WTC11 (cell line): ENCODE results near the gene SLC44A2. TPM values are rescaled to one million over a fixed set of nuclear protein-coding genes. Genes with fewer than 3 reads are reported as not detected.

ENCODE experiments used
- ATAC-seq: fragments of 200-7000 bp; cut with Tn5 transposase; 2 replicates; pipeline ENCODE4 v1.10.0; 2021; ENCODE audit warnings: mild to moderate bottlenecking, moderate library complexity
- CTCF ChIA-PET: fragments of 300-600 bp; sonication (Branson Sonifier 250); formaldehyde crosslinking; loops from one replicate; lab custom pipeline; 2021; ENCODE audit warnings: antibody characterized with exemption; lab: Charles Lee
- POLR2A ChIA-PET: fragments of 350-600 bp; sonication (Branson Sonifier 250); formaldehyde crosslinking; loops from one replicate; lab custom pipeline; 2021; ENCODE audit warnings: antibody characterized with exemption; lab: Charles Lee
- DNase-seq: peaks from one replicate; pipeline ENCODE4 v3.0.0; 2021; ENCODE audit warnings: low spot score
- H3K27ac Mint-ChIP-seq: 2 replicates; pipeline ENCODE4 v1.8.0; 2021; ENCODE audit warnings: mixed read lengths
- H3K27me3 Mint-ChIP-seq: 2 replicates; pipeline ENCODE4 v1.8.0; 2021; ENCODE audit warnings: low read depth, mild to moderate bottlenecking, moderate library complexity, mixed read lengths
- H3K36me3 Mint-ChIP-seq: 2 replicates; pipeline ENCODE4 v1.8.0; 2021; ENCODE audit warnings: mixed read lengths
- H3K4me1 Mint-ChIP-seq: 2 replicates; pipeline ENCODE4 v1.8.0; 2022; ENCODE audit warnings: mixed read lengths
- H3K4me3 Mint-ChIP-seq: 2 replicates; pipeline ENCODE4 v1.8.0; 2021; ENCODE audit warnings: mild to moderate bottlenecking, moderate library complexity, mixed read lengths
- H3K9me3 Mint-ChIP-seq: 2 replicates; pipeline ENCODE4 v1.8.0; 2021; ENCODE audit warnings: mixed read lengths
- ATF2 ChIP-seq: sonication (generic); formaldehyde crosslinking; IDR thresholded peaks from 2 replicates; pipeline ENCODE4 v1.8.1; 2022; ENCODE audit warnings: low read depth, missing genetic modification reagents, borderline replicate concordance
- CDX4 ChIP-seq: fragments of 250-450 bp; sonication (Bioruptor Pico); IDR thresholded peaks from 2 replicates; pipeline ENCODE4 v1.9.0; 2021; ENCODE audit warnings: moderate library complexity, mild to moderate bottlenecking, inconsistent platforms, borderline replicate concordance
- CREM ChIP-seq: sonication (generic); formaldehyde crosslinking; IDR thresholded peaks from 2 replicates; pipeline ENCODE4 v1.8.1; 2022; ENCODE audit warnings: mild to moderate bottlenecking, missing genetic modification reagents, moderate library complexity
- E2F5 ChIP-seq: sonication (generic); formaldehyde crosslinking; IDR thresholded peaks from 2 replicates; pipeline ENCODE4 v1.8.1; 2022; ENCODE audit warnings: mild to moderate bottlenecking, moderate library complexity, missing genetic modification reagents
- EMX1 ChIP-seq: fragments of 250-450 bp; sonication (Bioruptor Pico); IDR thresholded peaks from 2 replicates; pipeline ENCODE4 v1.8.0; 2021; ENCODE audit warnings: mild to moderate bottlenecking
- ERG ChIP-seq: fragments of 250-450 bp; sonication (Bioruptor Pico); IDR thresholded peaks from 2 replicates; pipeline ENCODE4 v1.8.0; 2021; ENCODE audit warnings: mild to moderate bottlenecking
- HMGXB4 ChIP-seq: sonication (generic); formaldehyde crosslinking; IDR thresholded peaks from 2 replicates; pipeline ENCODE4 v1.8.1; 2023; ENCODE audit warnings: mild to moderate bottlenecking, moderate library complexity, missing genetic modification reagents
- MLX ChIP-seq: sonication (generic); formaldehyde crosslinking; IDR thresholded peaks from 2 replicates; pipeline ENCODE4 v1.8.1; 2023; ENCODE audit warnings: mild to moderate bottlenecking, missing genetic modification reagents, moderate library complexity
- MXD4 ChIP-seq: fragments of 250-450 bp; sonication (Bioruptor Pico); IDR thresholded peaks from 2 replicates; pipeline ENCODE4 v1.8.0; 2021; ENCODE audit warnings: mild to moderate bottlenecking, moderate library complexity, borderline replicate concordance
- PRDM15 ChIP-seq: sonication (generic); formaldehyde crosslinking; IDR thresholded peaks from 2 replicates; pipeline ENCODE4 v1.8.0; 2022; ENCODE audit warnings: missing genetic modification reagents
- PRRX2 ChIP-seq: fragments of 250-450 bp; sonication (Bioruptor Pico); IDR thresholded peaks from 2 replicates; pipeline ENCODE4 v1.8.0; 2021; ENCODE audit warnings: mild to moderate bottlenecking
- SOX15 ChIP-seq: fragments of 250-450 bp; sonication (Bioruptor Pico); IDR thresholded peaks from 2 replicates; pipeline ENCODE4 v1.9.0; 2021; ENCODE audit warnings: mild to moderate bottlenecking
- STAT6 ChIP-seq: sonication (generic); formaldehyde crosslinking; conservative IDR thresholded peaks from 2 replicates; pipeline ENCODE4 v1.8.1; 2023; ENCODE audit warnings: mild to moderate bottlenecking, low read depth, missing genetic modification reagents, moderate library complexity
- USF2 ChIP-seq: sonication (generic); formaldehyde crosslinking; IDR thresholded peaks from 2 replicates; pipeline ENCODE4 v1.8.1; 2023; ENCODE audit warnings: mild to moderate bottlenecking, missing genetic modification reagents, moderate library complexity
- ZNF232 ChIP-seq: sonication (generic); formaldehyde crosslinking; IDR thresholded peaks from 2 replicates; pipeline ENCODE4 v1.8.0; 2022; ENCODE audit warnings: mild to moderate bottlenecking, missing genetic modification reagents
- total RNA-seq: library from RNA; stranded (reverse); gene quantifications from 3 replicates; pipeline ENCODE4 v1.2.3, GENCODE V29; 2021

SLC44A2 gene
- total RNA-seq, 1 experiment from 2014 or later = 109 TPM

GRCh38 chr19:10603084-10603872 lies 22.1 kb upstream of the SLC44A2 start:
- peaks cover 6% of the 10 kb centered on the region for H3K9me3 Mint-ChIP-seq
- peaks cover 5% of the 10 kb centered on the region; the same call in 1 of the 2 replicates for H3K36me3 Mint-ChIP-seq
- CTCF ChIA-PET = interaction anchor here (0.8 to 3.4 kb wide), 7 partner anchors 22 to 98 kb away, joined by 3 to 46 read pairs (median 5); partner anchors contain the start of gene SLC44A2
- TF ChIP-seq MLX (CRISPR knock-in tag) (no peak), USF2 (peak; percentile 27; the same call in 1 of the 2 replicates)
- TF ChIP-seq, all 79 proteins: peak for 1
- H3K4me3 Mint-ChIP-seq = peak overlapping the region; percentile 84
- peaks cover 18% of the 10 kb centered on the region for H3K27me3 Mint-ChIP-seq
- H3K27ac Mint-ChIP-seq = no peak overlapping the region
- peaks cover 12% of the 10 kb centered on the region for H3K4me1 Mint-ChIP-seq
- POLR2A ChIA-PET = no interaction called here
- ATAC-seq (0 out of 2 replicates have a peak, but pooled peaks have one; percentile 9), DNase-seq (peak; percentile 36)

GRCh38 chr19:10603873-10604459 lies 21.4 kb upstream of the SLC44A2 start:
- ChIA-PET POLR2A (no interaction called here), CTCF (interaction anchor here (1.3 to 3.4 kb wide), 5 partner anchors 18 to 99 kb away, joined by 3 to 46 read pairs (median 4); no protein-coding TSS in a partner anchor)
- Mint-ChIP-seq H3K4me1 (peaks cover 12% of the 10 kb centered on the region), H3K9me3 (peaks cover 6% of the 10 kb centered on the region), H3K27ac (0 out of 2 replicates have a peak overlapping the region, but pooled peaks have one; percentile 6), H3K27me3 (peaks cover 18% of the 10 kb centered on the region), H3K36me3 (peaks cover 5% of the 10 kb centered on the region; the same call in 1 of the 2 replicates), H3K4me3 (peak overlapping the region; percentile 84)
- ATAC-seq (no peak), DNase-seq (no peak)
- TF ChIP-seq MXD4 (CRISPR knock-in tag) = no peak
- TF ChIP-seq PRRX2 (CRISPR knock-in tag) = no peak
- no peak for TF ChIP-seq ERG (CRISPR knock-in tag)
- TF ChIP-seq ATF2 (CRISPR knock-in tag) = no peak
- TF ChIP-seq CREM (CRISPR knock-in tag) = no peak
- no peak for TF ChIP-seq E2F5 (CRISPR knock-in tag)
- TF ChIP-seq ZNF232 (CRISPR knock-in tag) = no peak
- no peak for TF ChIP-seq HMGXB4
- no peak for TF ChIP-seq STAT6 (CRISPR knock-in tag)
- no peak for TF ChIP-seq USF2
- TF ChIP-seq PRDM15 (CRISPR knock-in tag) = no peak
- TF ChIP-seq EMX1 (CRISPR knock-in tag) = no peak
- no peak for TF ChIP-seq CDX4 (CRISPR knock-in tag)
- TF ChIP-seq SOX15 (CRISPR knock-in tag) = no peak
